Measurements from ENCODE around the gene NKX6-1. TPM values are rescaled to one million over a fixed set of nuclear protein-coding genes. Genes with fewer than 3 reads are reported as not detected.

Gene NKX6-1
- total and polyA plus RNA-seq, 3 donors from 2014 or later: 0.87 to 1.9 (median 1.3) TPM

DNA sequence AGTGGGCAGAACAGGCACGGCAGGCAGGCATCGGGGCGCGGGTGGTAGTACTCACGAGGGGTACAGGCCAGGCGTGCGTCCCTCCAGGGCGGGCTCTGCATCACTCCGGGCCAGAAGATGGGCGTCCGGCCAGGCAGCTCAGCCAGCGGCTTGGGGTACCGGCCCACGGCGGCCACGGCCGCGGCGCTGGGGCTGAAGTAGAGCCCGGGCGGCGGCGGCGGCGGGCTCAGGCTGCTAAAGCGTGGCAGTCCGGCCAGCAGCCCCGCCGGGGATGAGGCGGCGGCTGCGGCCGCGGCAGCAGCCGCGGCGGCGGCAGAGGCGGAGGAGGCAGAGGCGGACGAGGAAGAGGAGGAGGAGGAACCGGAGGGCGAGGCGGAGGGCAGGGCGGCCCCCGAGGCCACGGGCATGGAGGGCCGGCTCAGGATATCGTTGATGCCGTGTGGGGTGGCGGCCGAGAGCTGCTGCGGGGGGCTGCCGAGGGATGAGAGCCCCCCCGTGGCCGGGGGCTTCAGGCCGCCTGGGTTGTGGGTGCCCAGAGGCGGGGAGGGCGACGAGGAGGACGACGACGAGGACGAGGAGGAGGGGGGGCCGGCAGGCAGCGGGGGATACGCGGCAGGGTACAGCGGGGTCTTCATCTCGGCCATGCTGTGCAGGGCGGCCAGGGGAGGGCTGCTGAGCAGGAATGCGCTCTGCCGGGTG, 1.4 kb downstream of the NKX6-1 start:
- Histone ChIP-seq H3K4me1 (peaks cover 10% of the 10 kb centered on the region), H3K27me3 (no peaks in the 10 kb centered on the region)
- intact Hi-C loops (cut with DNase I; ENCODE audit: low total_unique reads): no loop called here

GRCh38 chr4:84496706-84497503, 2.2 kb downstream of the NKX6-1 start:
- H3K36me3 ChIP-seq (ENCODE audit: low read depth, missing control alignments): no peaks in the 10 kb centered on the region
- no peak for DNase-seq
- intact Hi-C loops (cut with DNase I; ENCODE audit: low total_unique reads): no loop called here
- H3K4me1 ChIP-seq: peaks cover 10% of the 10 kb centered on the region
- TF ChIP-seq, protein P1, sequence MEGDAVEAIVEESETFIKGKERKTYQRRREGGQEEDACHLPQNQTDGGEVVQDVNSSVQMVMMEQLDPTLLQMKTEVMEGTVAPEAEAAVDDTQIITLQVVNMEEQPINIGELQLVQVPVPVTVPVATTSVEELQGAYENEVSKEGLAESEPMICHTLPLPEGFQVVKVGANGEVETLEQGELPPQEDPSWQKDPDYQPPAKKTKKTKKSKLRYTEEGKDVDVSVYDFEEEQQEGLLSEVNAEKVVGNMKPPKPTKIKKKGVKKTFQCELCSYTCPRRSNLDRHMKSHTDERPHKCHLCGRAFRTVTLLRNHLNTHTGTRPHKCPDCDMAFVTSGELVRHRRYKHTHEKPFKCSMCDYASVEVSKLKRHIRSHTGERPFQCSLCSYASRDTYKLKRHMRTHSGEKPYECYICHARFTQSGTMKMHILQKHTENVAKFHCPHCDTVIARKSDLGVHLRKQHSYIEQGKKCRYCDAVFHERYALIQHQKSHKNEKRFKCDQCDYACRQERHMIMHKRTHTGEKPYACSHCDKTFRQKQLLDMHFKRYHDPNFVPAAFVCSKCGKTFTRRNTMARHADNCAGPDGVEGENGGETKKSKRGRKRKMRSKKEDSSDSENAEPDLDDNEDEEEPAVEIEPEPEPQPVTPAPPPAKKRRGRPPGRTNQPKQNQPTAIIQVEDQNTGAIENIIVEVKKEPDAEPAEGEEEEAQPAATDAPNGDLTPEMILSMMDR (IDR thresholded peaks at IDR 0.05): no peak
- TF ChIP-seq POLR2A (IDR thresholded peaks at IDR 0.05): no peak
- H3K27me3 ChIP-seq: no peaks in the 10 kb centered on the region
- no peak overlapping the region for H3K27ac ChIP-seq
- 1 to 8% methylated on average over 12 to 49 of the region's 53 CpGs for whole genome bisulfite sequencing, 2 donors
- no peaks in the 10 kb centered on the region for H3K9me3 ChIP-seq
- H3K4me3 ChIP-seq: peak overlapping the region in 1 of 2 donors; percentile 54

More for the DNA sequence above, 1.4 kb downstream of the NKX6-1 start:
- DNase-seq: no peak
- 0 to 3% methylated on average over 14 to 68 of the region's 73 CpGs for WGBS, 2 donors
- Histone ChIP-seq H3K36me3 (ENCODE audit: low read depth, missing control alignments) (no peaks in the 10 kb centered on the region), H3K27ac (no peak overlapping the region), H3K4me3 (peak overlapping the region; percentile 40 to 54), H3K9me3 (no peaks in the 10 kb centered on the region)
- TF ChIP-seq, protein P1 (IDR thresholded peaks at IDR 0.05): no peak
- TF ChIP-seq POLR2A (IDR thresholded peaks at IDR 0.05): no peak

- Histone ChIP-seq H3K36me3 (ENCODE audit: low read depth, missing control alignments) (no peaks in the 10 kb centered on the region), H3K27ac (no peak overlapping the region), H3K27me3 (no peaks in the 10 kb centered on the region), H3K4me1 (peaks cover 10% of the 10 kb centered on the region), H3K9me3 (no peaks in the 10 kb centered on the region), H3K4me3 (peak overlapping the region in 1 of 2 donors; percentile 7)
- TF ChIP-seq, protein P1 (IDR thresholded peaks at IDR 0.05): no peak
- TF ChIP-seq POLR2A (IDR thresholded peaks at IDR 0.05): no peak
- 12 to 13% methylated on average over 16 to 24 of the region's 24 CpGs for WGBS, 2 donors
- no peak for DNase-seq
- intact Hi-C loops (cut with DNase I; ENCODE audit: low total_unique reads): no loop called here
These were observed 2.8 kb downstream of the NKX6-1 start for GRCh38 chr4:84496331-84496705.

DNA sequence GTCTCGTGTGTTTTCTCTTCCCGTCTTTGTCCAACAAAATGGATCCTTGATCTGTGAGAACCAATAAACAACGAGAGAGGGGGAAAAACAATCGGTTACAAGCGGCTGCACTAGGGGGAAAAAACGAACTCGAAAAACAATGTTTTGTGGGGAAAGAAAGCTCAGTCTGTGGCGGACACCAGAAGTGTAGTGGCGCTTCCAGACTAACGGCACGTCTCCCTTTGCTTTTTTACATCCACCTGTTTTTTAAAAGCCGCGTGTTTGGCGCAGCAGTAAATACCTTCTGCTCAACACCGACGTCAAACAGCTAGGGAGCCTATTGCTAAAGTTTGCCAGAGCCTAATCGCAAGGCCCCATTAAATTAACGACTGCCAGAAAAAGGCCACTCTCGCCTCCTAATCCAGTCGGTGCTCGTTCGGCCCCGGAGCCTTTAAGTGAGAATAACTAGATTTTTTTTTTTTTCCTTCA, 3.3 kb downstream of the NKX6-1 start:
- peaks cover 10% of the 10 kb centered on the region for H3K4me1 ChIP-seq
- H3K9me3 ChIP-seq: no peaks in the 10 kb centered on the region
- TF ChIP-seq, protein P1 (IDR thresholded peaks at IDR 0.05): no peak
- TF ChIP-seq POLR2A (IDR thresholded peaks at IDR 0.05): no peak
- H3K27ac ChIP-seq: no peak overlapping the region
- WGBS, 2 donors: 6 to 10% methylated on average over 23 of the region's 23 CpGs
- no peak for DNase-seq
- no peaks in the 10 kb centered on the region for H3K36me3 ChIP-seq (ENCODE audit: low read depth, missing control alignments)
- H3K4me3 ChIP-seq: peak overlapping the region in 1 of 2 donors; percentile 7
- intact Hi-C loops (cut with DNase I; ENCODE audit: low total_unique reads): no loop called here
- H3K27me3 ChIP-seq: no peaks in the 10 kb centered on the region
